Mesenchymal stem cell (in vitro differentiated cells and primary cell): ENCODE data around the gene NFIB. TPM values are rescaled to one million over a fixed set of nuclear protein-coding genes. Genes with fewer than 3 reads are reported as not detected.

Source experiments
- DNase-seq: peaks from one replicate; pipeline ENCODE4 v3.0.0-alpha.2; 2013
- H2AFZ ChIP-seq: one replicate; pipeline ENCODE4 v1.6.1; 2013; ENCODE audit warnings: low read depth, mild to moderate bottlenecking, control low read depth, inconsistent platforms, low read length, moderate library complexity
- H2AK5ac ChIP-seq: 2 replicates; pipeline ENCODE4 v1.6.1; 2013; ENCODE audit warnings: low read length, moderate library complexity, mild to moderate bottlenecking, inconsistent platforms; ENCODE audit not compliant: severe bottlenecking
- H2BK120ac ChIP-seq: one replicate; pipeline ENCODE4 v1.6.1; 2013; ENCODE audit warnings: low read depth, mild to moderate bottlenecking, inconsistent platforms, low read length, moderate library complexity
- H2BK12ac ChIP-seq, 2 experiments: one replicate each; pipeline ENCODE4 v1.6.1; 2013; ENCODE audit warnings: inconsistent platforms in 2 of 2, low read length in 2 of 2, mild to moderate bottlenecking in 2 of 2, moderate library complexity in 2 of 2, control low read depth in 1 of 2
- H2BK15ac ChIP-seq: one replicate; pipeline ENCODE4 v1.6.1; 2013; ENCODE audit warnings: mild to moderate bottlenecking, low read depth, inconsistent platforms; ENCODE audit not compliant: poor library complexity, severe bottlenecking
- H2BK5ac ChIP-seq: 2 replicates; pipeline ENCODE4 v1.6.1; 2013; ENCODE audit warnings: low read depth, mild to moderate bottlenecking, low read length, control low read depth, inconsistent platforms; ENCODE audit not compliant: poor library complexity, severe bottlenecking
- H3K14ac ChIP-seq, 2 experiments: one replicate each; pipeline ENCODE4 v1.6.1; 2013; ENCODE audit warnings: inconsistent platforms in 2 of 2, low read length in 2 of 2, control low read depth in 1 of 2, mild to moderate bottlenecking in 1 of 2, moderate library complexity in 1 of 2
- H3K18ac ChIP-seq, 2 experiments: one replicate each; pipeline ENCODE4 v1.6.1; 2013; ENCODE audit warnings: inconsistent platforms in 2 of 2, low read length in 2 of 2, control low read depth in 1 of 2, low read depth in 1 of 2, mild to moderate bottlenecking in 1 of 2
- H3K23ac ChIP-seq, 2 experiments: one replicate each; pipeline ENCODE4 v1.6.1; 2013; ENCODE audit warnings: inconsistent platforms in 2 of 2, low read length in 2 of 2, mild to moderate bottlenecking in 2 of 2, moderate library complexity in 2 of 2, control low read depth in 1 of 2
- H3K27ac ChIP-seq: 2 replicates; pipeline ENCODE4 v1.5.1; 2013; ENCODE audit warnings: mild to moderate bottlenecking, moderate library complexity, low read length, control low read depth, inconsistent platforms; ENCODE audit not compliant: poor library complexity, severe bottlenecking
- H3K27me3 ChIP-seq, 2 experiments: 2 replicates each; pipeline versions ENCODE4 v1.6.1 to v1.7.0; 2013; ENCODE audit warnings: low read length in 2 of 2, mild to moderate bottlenecking in 2 of 2, moderate library complexity in 2 of 2, control low read depth in 1 of 2, inconsistent platforms in 1 of 2; ENCODE audit not compliant: control insufficient read depth in 1 of 2, insufficient read depth in 1 of 2
- H3K36me3 ChIP-seq, 2 experiments: 2 replicates each; pipeline versions ENCODE4 v1.6.1 to v1.7.0; 2013; ENCODE audit warnings: low read length in 2 of 2, control low read depth in 1 of 2, inconsistent platforms in 1 of 2, low read depth in 1 of 2, mild to moderate bottlenecking in 1 of 2; ENCODE audit not compliant: insufficient read depth in 2 of 2, control insufficient read depth in 1 of 2
- H3K4ac ChIP-seq, 2 experiments: one replicate each; pipeline ENCODE4 v1.6.1; 2013; ENCODE audit warnings: inconsistent platforms in 2 of 2, low read length in 2 of 2, mild to moderate bottlenecking in 2 of 2, moderate library complexity in 2 of 2, control low read depth in 1 of 2, low read depth in 1 of 2
- H3K4me1 ChIP-seq: 2 replicates; pipeline ENCODE4 v1.6.1; 2013; ENCODE audit warnings: low read depth, low read length, control low read depth; ENCODE audit not compliant: control insufficient read depth, insufficient read depth
- H3K4me2 ChIP-seq: 2 replicates; pipeline ENCODE4 v1.6.1; 2013; ENCODE audit warnings: low read length, mild to moderate bottlenecking, inconsistent platforms; ENCODE audit not compliant: poor library complexity, severe bottlenecking
- H3K4me3 ChIP-seq, 2 experiments: 2 replicates each; pipeline versions ENCODE4 v1.5.1 to v1.7.0; 2013; ENCODE audit warnings: low read length in 2 of 2, mild to moderate bottlenecking in 2 of 2, control low read depth in 1 of 2, low read depth in 1 of 2; ENCODE audit not compliant: insufficient read depth in 1 of 2
- H3K79me1 ChIP-seq: replicated peaks from 2 replicates; pipeline ENCODE4 v1.6.1; 2013; ENCODE audit warnings: mild to moderate bottlenecking, control low read depth, low read length, inconsistent platforms; ENCODE audit not compliant: poor library complexity, severe bottlenecking
- H3K9ac ChIP-seq: 2 replicates; pipeline ENCODE4 v1.7.0; 2013; ENCODE audit warnings: mild to moderate bottlenecking, low read length, moderate library complexity
- H3K9me3 ChIP-seq: 2 replicates; pipeline ENCODE4 v1.7.0; 2013; ENCODE audit warnings: mild to moderate bottlenecking, low read length; ENCODE audit not compliant: control insufficient read depth
- H4K8ac ChIP-seq: one replicate; pipeline ENCODE4 v1.6.1; 2013; ENCODE audit warnings: inconsistent platforms, mild to moderate bottlenecking, low read length, moderate library complexity
- H4K91ac ChIP-seq: one replicate; pipeline ENCODE4 v1.6.1; 2013; ENCODE audit warnings: mild to moderate bottlenecking, low read length, inconsistent platforms
- WGBS: methylation state at CpG from one replicate; pipeline ENCODE4 v1.1.7; 2013; ENCODE audit warnings: mixed read lengths; 5-methylcytosine and 5-hydroxymethylcytosine counted together
- polyA plus RNA-seq, 2 experiments: library from polyadenylated mRNA; stranded (reverse); fragments of 200-250 nt; gene quantifications; one replicate each; pipeline ENCODE4 v1.2.3, GENCODE V29; 2013

The NFIB gene
- polyA plus RNA-seq (2013, experiment 1 of 2), result 1.2 TPM
- polyA plus RNA-seq (2013, experiment 2 of 2), result 0.78 TPM

DNA sequence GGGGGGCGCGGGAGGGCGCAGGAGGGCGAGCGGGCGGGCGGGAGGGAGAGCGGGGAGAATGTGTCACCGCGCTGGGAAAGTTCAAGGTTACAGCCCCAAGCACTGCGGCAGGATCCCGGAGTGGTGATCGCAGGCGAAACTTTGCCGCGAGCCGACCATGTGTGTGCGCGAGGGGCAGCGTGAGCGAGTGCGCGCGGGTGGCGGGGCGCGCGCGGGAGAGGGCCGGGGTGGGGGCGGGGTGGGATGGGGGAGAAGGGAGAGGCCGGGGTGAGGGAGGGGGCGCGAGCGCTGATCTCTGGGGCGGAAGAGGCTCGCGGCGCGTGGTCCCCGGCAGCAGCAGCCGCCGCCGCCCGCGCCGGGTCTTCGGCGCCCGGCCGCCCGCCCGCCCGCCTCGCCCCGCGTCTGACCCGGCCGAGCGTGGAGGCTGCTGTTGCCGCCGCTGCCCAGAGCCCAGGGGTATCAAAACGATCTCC, at the start of gene NFIB:
NFIB (minus strand) TSS at position 191 of the 473 bp plus-strand sequence. CDS start 630 bp downstream, outside the sequence.
- Histone ChIP-seq H3K9ac (peak within 1 kb of the TSS; percentile 99), H2BK15ac (peak within 1 kb of the TSS; percentile 83), H3K9me3 (no peaks in the 10 kb centered on the region), H3K23ac (peak within 1 kb of the TSS in 1 of 2 experiments; percentile 52), H3K4me3 (peak within 1 kb of the TSS; percentile 77 to 98), H2BK12ac (peak within 1 kb of the TSS; percentile 11 to 72), H3K79me1 (no peaks in the 10 kb centered on the region), H2AK5ac (no peak within 1 kb of the TSS), H3K4me1 (peaks cover 2% of the 10 kb centered on the region), H3K27me3 (no peaks in the 10 kb centered on the region), H3K4ac (peak within 1 kb of the TSS; percentile 31 to 51), H4K8ac (peak within 1 kb of the TSS; percentile 54), H2BK120ac (peak within 1 kb of the TSS; percentile 79), H2BK5ac (peak within 1 kb of the TSS; percentile 97), H3K4me2 (peak within 1 kb of the TSS; percentile 91), H3K27ac (peak within 1 kb of the TSS; percentile 99), H3K36me3 (no peaks in the 10 kb centered on the region), H3K14ac (peak within 1 kb of the TSS; percentile 36 to 88), H4K91ac (peak within 1 kb of the TSS; percentile 68), H3K18ac (peak within 1 kb of the TSS; percentile 78 to 79), H2AFZ (peak within 1 kb of the TSS; percentile 85)
- peak; percentile 46 for DNase-seq
- under 1% methylated on average over 44 of the region's 63 CpGs for WGBS

DNA sequence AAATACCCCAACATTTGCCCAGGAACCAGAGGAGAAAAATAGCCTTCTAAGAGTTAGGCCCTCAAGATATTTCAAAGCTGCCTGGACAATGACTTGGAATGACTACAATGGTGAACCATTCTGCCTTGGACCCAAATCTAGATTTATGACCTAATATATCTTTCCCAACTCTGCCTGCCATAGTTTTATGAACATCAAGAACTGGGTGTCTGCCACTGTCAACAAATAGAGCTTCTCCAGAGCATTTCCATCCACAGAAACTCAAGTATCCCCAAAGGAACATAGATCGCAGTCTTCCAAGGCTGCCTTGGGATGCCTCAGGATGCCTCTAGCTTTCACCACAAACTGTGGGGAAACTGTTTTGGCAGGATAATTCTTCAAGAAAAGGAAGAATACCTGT, 48.2 kb upstream of the NFIB start:
- no peak overlapping the region for H3K4me3 ChIP-seq
- no peaks in the 10 kb centered on the region for H3K9me3 ChIP-seq
- peak overlapping the region in 1 of 2 experiments; percentile 49 for H3K18ac ChIP-seq
- H3K23ac ChIP-seq, result no peak overlapping the region
- peak overlapping the region in 1 of 2 experiments; percentile 50 for H2BK12ac ChIP-seq
- WGBS, result no CpG with 5 or more reads among the region's 1 CpG
- H2BK15ac ChIP-seq, result no peak overlapping the region
- H3K4ac ChIP-seq, result no peak overlapping the region
- no peak overlapping the region for H2AK5ac ChIP-seq
- no peak overlapping the region for H3K9ac ChIP-seq
- peak; percentile 14 for DNase-seq
- H3K14ac ChIP-seq, result no peak overlapping the region
- no peak overlapping the region for H3K27ac ChIP-seq
- no peaks in the 10 kb centered on the region for H3K4me1 ChIP-seq
- no peak overlapping the region for H3K4me2 ChIP-seq
- H3K27me3 ChIP-seq, result peaks cover 2 to 12% of the 10 kb centered on the region in 2 experiments
- no peak overlapping the region for H2BK5ac ChIP-seq
- no peaks in the 10 kb centered on the region for H3K79me1 ChIP-seq
- H2AFZ ChIP-seq, result no peak overlapping the region
- H4K8ac ChIP-seq, result no peak overlapping the region
- no peak overlapping the region for H4K91ac ChIP-seq
- no peaks in the 10 kb centered on the region for H3K36me3 ChIP-seq
- no peak overlapping the region for H2BK120ac ChIP-seq

DNA sequence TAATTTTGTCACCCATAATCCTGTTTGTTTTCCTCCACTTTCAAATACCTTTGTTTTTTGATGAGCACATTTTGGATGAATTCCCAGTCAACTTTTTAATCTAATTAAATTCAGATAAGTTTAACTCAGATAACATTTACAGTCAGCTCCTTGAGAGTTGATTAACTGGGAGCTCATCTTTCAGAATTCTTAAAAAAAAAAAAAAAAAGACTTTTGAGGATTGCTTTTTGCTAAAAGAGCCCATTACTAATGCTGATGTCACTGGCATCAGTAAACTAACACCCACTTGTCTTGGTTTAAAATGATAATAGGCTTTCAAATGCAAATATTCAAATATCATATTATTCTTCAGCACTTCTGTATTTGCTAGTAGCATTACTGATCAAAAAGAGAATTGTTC, 47.1 kb upstream of the NFIB start:
- no peak overlapping the region for H2BK120ac ChIP-seq
- no peak overlapping the region for H3K14ac ChIP-seq
- peaks cover 11 to 22% of the 10 kb centered on the region in 2 experiments for H3K27me3 ChIP-seq
- no peak overlapping the region for H2BK5ac ChIP-seq
- H2AFZ ChIP-seq, result no peak overlapping the region
- H3K18ac ChIP-seq, result no peak overlapping the region
- no peak overlapping the region for H3K4me2 ChIP-seq
- H3K9ac ChIP-seq, result no peak overlapping the region
- no peak overlapping the region for H2AK5ac ChIP-seq
- no peak overlapping the region for H4K8ac ChIP-seq
- no peak overlapping the region for H2BK15ac ChIP-seq
- H2BK12ac ChIP-seq, result no peak overlapping the region
- H3K4me3 ChIP-seq, result no peak overlapping the region
- H3K4ac ChIP-seq, result no peak overlapping the region
- no peak overlapping the region for H4K91ac ChIP-seq
- H3K4me1 ChIP-seq, result no peaks in the 10 kb centered on the region
- H3K79me1 ChIP-seq, result no peaks in the 10 kb centered on the region
- H3K23ac ChIP-seq, result no peak overlapping the region
- no peaks in the 10 kb centered on the region for H3K9me3 ChIP-seq
- no peak overlapping the region for H3K27ac ChIP-seq
- no peaks in the 10 kb centered on the region for H3K36me3 ChIP-seq
- DNase-seq, result no peak

DNA sequence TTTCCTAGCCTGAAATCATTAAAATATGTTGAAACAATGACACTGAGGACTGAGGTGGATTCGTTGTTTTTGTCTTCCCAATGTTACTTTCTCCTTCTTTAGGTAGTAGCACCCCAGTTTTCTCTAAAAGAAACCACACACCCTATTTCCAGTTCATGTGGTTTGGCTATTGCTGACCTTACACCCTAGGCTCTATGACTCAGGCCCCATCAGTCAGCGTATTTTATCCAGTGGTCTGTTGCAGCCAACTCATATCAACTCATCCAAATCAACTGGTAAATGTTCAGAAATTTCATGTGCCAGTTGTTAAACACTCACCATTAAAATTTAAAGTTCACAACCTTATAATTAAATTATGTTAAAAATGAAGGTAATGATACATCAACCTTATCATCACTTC, 44.6 kb upstream of the NFIB start:
- Histone ChIP-seq H4K91ac (no peak overlapping the region), H2BK12ac (no peak overlapping the region), H3K4ac (no peak overlapping the region), H2AFZ (no peak overlapping the region), H3K18ac (no peak overlapping the region), H2BK120ac (no peak overlapping the region), H3K27me3 (peaks cover 18 to 45% of the 10 kb centered on the region in 2 experiments), H2AK5ac (no peak overlapping the region), H3K4me1 (no peaks in the 10 kb centered on the region), H3K4me3 (no peak overlapping the region), H4K8ac (no peak overlapping the region), H3K36me3 (no peaks in the 10 kb centered on the region), H2BK15ac (no peak overlapping the region), H2BK5ac (no peak overlapping the region), H3K9ac (no peak overlapping the region), H3K4me2 (no peak overlapping the region), H3K27ac (no peak overlapping the region), H3K79me1 (no peaks in the 10 kb centered on the region), H3K23ac (no peak overlapping the region), H3K9me3 (no peaks in the 10 kb centered on the region), H3K14ac (no peak overlapping the region)
- WGBS, result 65% methylated on average over 2 of the region's 2 CpGs
- DNase-seq, result peak; percentile 47
